HepG2 (cell line): ENCODE results near the gene RBAK.
"Not testable (repeated sequence)": the region's sequence is repeated elsewhere in the genome, so short reads cannot be mapped to it uniquely, and the experiment has no call there.

Experiments used
- CEBPB ChIP-seq: IDR thresholded peaks from 2 replicates; pipeline ENCODE4 v1.6.1; 2011; ENCODE audit warnings: low read depth, low read length, improper control_type of control experiment, borderline replicate concordance
- EP300 ChIP-seq, 3 experiments: sonication (generic) in 1 of 3; formaldehyde crosslinking in 1 of 3; IDR thresholded peaks; 2 replicates each; pipeline versions ENCODE4 v1.5.1 to v1.6.1; 2011 to 2020; ENCODE audit warnings: low read depth in 2 of 3, low read length in 2 of 3, borderline replicate concordance in 1 of 3, improper control_type of control experiment in 1 of 3, mild to moderate bottlenecking in 1 of 3, missing genetic modification reagents in 1 of 3, moderate library complexity in 1 of 3
- HNRNPUL1 ChIP-seq: fragments of 200-400 bp; formaldehyde crosslinking; IDR thresholded peaks from 2 replicates; pipeline ENCODE4 v1.6.1; 2017; ENCODE audit warnings: low read depth, mild to moderate bottlenecking, low read length, moderate library complexity
- POLR2A ChIP-seq, 2 experiments: IDR thresholded peaks; 2 replicates each; pipeline ENCODE4 v1.6.1; 2011; ENCODE audit warnings: low read depth in 2 of 2, low read length in 2 of 2, mild to moderate bottlenecking in 1 of 2, moderate library complexity in 1 of 2; ENCODE audit not compliant: insufficient read depth in 1 of 2
- POLR2AphosphoS5 ChIP-seq: IDR thresholded peaks from 2 replicates; pipeline ENCODE4 v1.6.1; 2012; ENCODE audit warnings: low read depth, low read length
- ZNF549 ChIP-seq: sonication (generic); formaldehyde crosslinking; IDR thresholded peaks from 2 replicates; pipeline ENCODE4 v1.5.0; 2020; ENCODE audit warnings: missing genetic modification reagents
- TF ChIP-seq, protein P1 (sequence below): fragments of 450-650 bp; IDR thresholded peaks from 2 replicates; pipeline ENCODE4 v1.6.1; 2017; ENCODE audit warnings: mild to moderate bottlenecking
- TF ChIP-seq, protein P2 (sequence below): sonication (generic); formaldehyde crosslinking; IDR thresholded peaks from 2 replicates; pipeline ENCODE4 v1.4.0; 2020; ENCODE audit warnings: mild to moderate bottlenecking, missing genetic modification reagents, borderline replicate concordance

DNA sequence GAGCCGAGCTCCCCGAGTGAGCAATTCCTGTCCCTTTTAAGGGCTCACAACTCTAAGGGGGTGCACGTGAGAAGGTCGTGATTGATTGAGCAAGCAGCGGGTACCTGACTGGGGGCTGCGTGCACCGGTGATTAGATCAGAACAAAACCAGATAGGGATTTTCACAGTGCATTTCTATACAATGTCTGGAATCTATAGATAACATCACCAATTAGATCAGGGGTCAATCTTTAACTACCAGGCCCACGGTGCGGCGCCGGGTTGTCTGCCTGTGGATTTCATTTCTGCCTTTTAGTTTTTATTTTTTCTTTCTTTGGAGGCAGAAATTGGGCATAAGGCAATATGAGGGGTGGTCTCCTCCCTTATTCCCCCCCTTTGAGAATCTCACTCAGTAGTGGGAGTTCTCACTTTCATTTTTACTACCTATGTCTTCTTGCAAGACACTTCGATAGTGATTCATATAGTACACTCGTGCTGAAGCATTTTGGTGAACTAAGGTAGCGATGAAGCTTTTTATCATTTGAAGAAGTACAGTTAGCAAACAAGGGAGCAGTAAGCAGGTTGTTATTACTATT lies 24.6 kb upstream of the RBAK start:
- TF ChIP-seq CEBPB; POLR2AphosphoS5; POLR2A (IDR thresholded peaks at IDR 0.05; ENCODE audit: insufficient read depth in 1 of 2, low read depth in 2 of 2, low read length in 2 of 2); HNRNPUL1; ZNF549 (CRISPR knock-in tag); EP300 (IDR thresholded peaks at IDR 0.05; ENCODE audit: low read depth in 2 of 2, low read length in 2 of 2); EP300 (CRISPR knock-in tag; IDR thresholded peaks at IDR 0.05; ENCODE audit: borderline replicate concordance): not testable (repeated sequence)
- TF ChIP-seq, protein P1, sequence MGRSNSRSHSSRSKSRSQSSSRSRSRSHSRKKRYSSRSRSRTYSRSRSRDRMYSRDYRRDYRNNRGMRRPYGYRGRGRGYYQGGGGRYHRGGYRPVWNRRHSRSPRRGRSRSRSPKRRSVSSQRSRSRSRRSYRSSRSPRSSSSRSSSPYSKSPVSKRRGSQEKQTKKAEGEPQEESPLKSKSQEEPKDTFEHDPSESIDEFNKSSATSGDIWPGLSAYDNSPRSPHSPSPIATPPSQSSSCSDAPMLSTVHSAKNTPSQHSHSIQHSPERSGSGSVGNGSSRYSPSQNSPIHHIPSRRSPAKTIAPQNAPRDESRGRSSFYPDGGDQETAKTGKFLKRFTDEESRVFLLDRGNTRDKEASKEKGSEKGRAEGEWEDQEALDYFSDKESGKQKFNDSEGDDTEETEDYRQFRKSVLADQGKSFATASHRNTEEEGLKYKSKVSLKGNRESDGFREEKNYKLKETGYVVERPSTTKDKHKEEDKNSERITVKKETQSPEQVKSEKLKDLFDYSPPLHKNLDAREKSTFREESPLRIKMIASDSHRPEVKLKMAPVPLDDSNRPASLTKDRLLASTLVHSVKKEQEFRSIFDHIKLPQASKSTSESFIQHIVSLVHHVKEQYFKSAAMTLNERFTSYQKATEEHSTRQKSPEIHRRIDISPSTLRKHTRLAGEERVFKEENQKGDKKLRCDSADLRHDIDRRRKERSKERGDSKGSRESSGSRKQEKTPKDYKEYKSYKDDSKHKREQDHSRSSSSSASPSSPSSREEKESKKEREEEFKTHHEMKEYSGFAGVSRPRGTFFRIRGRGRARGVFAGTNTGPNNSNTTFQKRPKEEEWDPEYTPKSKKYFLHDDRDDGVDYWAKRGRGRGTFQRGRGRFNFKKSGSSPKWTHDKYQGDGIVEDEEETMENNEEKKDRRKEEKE, result not testable (repeated sequence)
- TF ChIP-seq, protein P2, sequence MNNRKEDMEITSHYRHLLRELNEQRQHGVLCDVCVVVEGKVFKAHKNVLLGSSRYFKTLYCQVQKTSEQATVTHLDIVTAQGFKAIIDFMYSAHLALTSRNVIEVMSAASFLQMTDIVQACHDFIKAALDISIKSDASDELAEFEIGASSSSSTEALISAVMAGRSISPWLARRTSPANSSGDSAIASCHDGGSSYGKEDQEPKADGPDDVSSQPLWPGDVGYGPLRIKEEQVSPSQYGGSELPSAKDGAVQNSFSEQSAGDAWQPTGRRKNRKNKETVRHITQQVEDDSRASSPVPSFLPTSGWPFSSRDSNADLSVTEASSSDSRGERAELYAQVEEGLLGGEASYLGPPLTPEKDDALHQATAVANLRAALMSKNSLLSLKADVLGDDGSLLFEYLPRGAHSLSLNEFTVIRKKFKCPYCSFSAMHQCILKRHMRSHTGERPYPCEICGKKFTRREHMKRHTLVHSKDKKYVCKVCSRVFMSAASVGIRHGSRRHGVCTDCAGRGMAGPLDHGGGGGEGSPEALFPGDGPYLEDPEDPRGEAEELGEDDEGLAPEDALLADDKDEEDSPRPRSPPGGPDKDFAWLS (CRISPR knock-in tag), result not testable (repeated sequence)
